Hepatocyte (in vitro differentiated cells): ENCODE results near the gene HES1. TPM values are rescaled to one million over a fixed set of nuclear protein-coding genes. Genes with fewer than 3 reads are reported as not detected.

ENCODE experiments used
- DNase-seq: peaks from one replicate; pipeline ENCODE4 v3.0.0-alpha.2; 2016; ENCODE audit warnings: low spot score
- H2AFZ ChIP-seq: fragments of 200-600 bp; sonication (generic); 2 replicates; pipeline ENCODE4 v1.6.0; 2016; ENCODE audit warnings: antibody characterized with exemption, mild to moderate bottlenecking
- H3K27ac ChIP-seq: fragments of 200-600 bp; sonication (generic); 2 replicates; pipeline ENCODE4 v1.5.1; 2016; ENCODE audit warnings: mild to moderate bottlenecking
- H3K27me3 ChIP-seq: fragments of 200-600 bp; sonication (generic); 2 replicates; pipeline ENCODE4 v1.6.1; 2016
- H3K36me3 ChIP-seq: fragments of 200-600 bp; sonication (generic); replicated peaks from 2 replicates; pipeline ENCODE4 v1.5.1; 2016; ENCODE audit warnings: low read depth; ENCODE audit not compliant: insufficient read depth
- H3K4me1 ChIP-seq: fragments of 200-600 bp; sonication (generic); 2 replicates; pipeline ENCODE4 v1.5.1; 2016; ENCODE audit warnings: mild to moderate bottlenecking, moderate library complexity; ENCODE audit not compliant: insufficient read depth
- H3K4me2 ChIP-seq: fragments of 200-600 bp; sonication (generic); 2 replicates; pipeline ENCODE4 v1.6.0; 2016
- H3K4me3 ChIP-seq: fragments of 200-600 bp; sonication (generic); 2 replicates; pipeline ENCODE4 v1.5.1; 2016; ENCODE audit warnings: mild to moderate bottlenecking
- H3K79me2 ChIP-seq: fragments of 200-600 bp; sonication (generic); 2 replicates; pipeline ENCODE4 v1.6.0; 2017; ENCODE audit warnings: mild to moderate bottlenecking
- H3K9me2 ChIP-seq: fragments of 200-600 bp; sonication (generic); replicated peaks from 2 replicates; pipeline ENCODE4 v1.6.0; 2017; ENCODE audit warnings: mild to moderate bottlenecking; ENCODE audit not compliant: insufficient read depth
- H3K9me3 ChIP-seq: fragments of 200-600 bp; sonication (generic); 2 replicates; pipeline ENCODE4 v1.5.1; 2016; ENCODE audit warnings: low read depth, mild to moderate bottlenecking
- H4K20me1 ChIP-seq: fragments of 200-600 bp; sonication (generic); 2 replicates; pipeline ENCODE4 v1.6.0; 2016; ENCODE audit warnings: mild to moderate bottlenecking; ENCODE audit not compliant: insufficient read depth, poor library complexity, severe bottlenecking
- CTCF ChIP-seq: fragments of 200-600 bp; sonication (generic); IDR thresholded peaks from 2 replicates; pipeline ENCODE4 v1.5.1; 2016; ENCODE audit warnings: antibody characterized with exemption, mild to moderate bottlenecking; ENCODE audit not compliant: poor library complexity
- EZH2 ChIP-seq: fragments of 200-600 bp; sonication (generic); IDR thresholded peaks from 2 replicates; pipeline ENCODE4 v1.6.1; 2016; ENCODE audit warnings: antibody characterized with exemption, mild to moderate bottlenecking, borderline replicate concordance
- EZH2phosphoT487 ChIP-seq: fragments of 200-600 bp; sonication (generic); IDR thresholded peaks from one replicate; pipeline ENCODE4 v1.6.1; 2018; ENCODE audit warnings: antibody characterized with exemption, mild to moderate bottlenecking, low read depth, moderate library complexity; ENCODE audit not compliant: unreplicated experiment, severe bottlenecking
- WGBS: methylation state at CpG from one replicate; pipeline ENCODE4 v1.1.6; 2016; ENCODE audit warnings: low lambda C conversion rate; ENCODE audit errors: missing lambda C conversion rate; 5-methylcytosine and 5-hydroxymethylcytosine counted together
- polyA plus RNA-seq: library from polyadenylated mRNA; unstranded; fragments of >200 nt; fragmentation: Nextera tagmentation; extraction: Ambion mirVana; gene quantifications from 2 replicates; pipeline ENCODE4 v1.2.1, GENCODE V29; 2016
- total RNA-seq: library from RNA; depleted of rRNA; stranded (reverse); fragments of >200 nt; gene quantifications from 2 replicates; pipeline ENCODE4 v1.2.3, GENCODE V29; 2014

Gene HES1
- total and polyA plus RNA-seq, 2 experiments from 2014 or later: 131 to 136 TPM

GRCh38 chr3:194118920-194119319 is 17.0 kb upstream of the HES1 start:
- Histone ChIP-seq H3K4me1 (peaks cover 15% of the 10 kb centered on the region), H3K4me3 (no peak overlapping the region), H4K20me1 (no peaks in the 10 kb centered on the region), H2AFZ (no peak overlapping the region), H3K36me3 (no peaks in the 10 kb centered on the region), H3K4me2 (no peak overlapping the region), H3K9me2 (no peaks in the 10 kb centered on the region), H3K79me2 (no peaks in the 10 kb centered on the region), H3K27ac (no peak overlapping the region), H3K27me3 (no peaks in the 10 kb centered on the region), H3K9me3 (no peaks in the 10 kb centered on the region)
- TF ChIP-seq CTCF: no peak
- TF ChIP-seq EZH2phosphoT487: no peak
- TF ChIP-seq EZH2: no peak
- WGBS: 94% methylated on average over 7 of the region's 7 CpGs
- DNase-seq: no peak

- Histone ChIP-seq H3K9me2 (no peaks in the 10 kb centered on the region), H3K36me3 (no peaks in the 10 kb centered on the region), H3K4me3 (no peak overlapping the region), H3K4me2 (no peak overlapping the region), H3K79me2 (no peaks in the 10 kb centered on the region), H3K9me3 (no peaks in the 10 kb centered on the region), H4K20me1 (no peaks in the 10 kb centered on the region), H3K4me1 (peaks cover 15% of the 10 kb centered on the region), H3K27ac (no peak overlapping the region), H3K27me3 (no peaks in the 10 kb centered on the region), H2AFZ (no peak overlapping the region)
- 67% methylated on average over 6 of the region's 6 CpGs for WGBS
- TF ChIP-seq CTCF (no peak), EZH2phosphoT487 (no peak), EZH2 (no peak)
- no peak for DNase-seq
These were observed 15.9 kb upstream of the HES1 start for GRCh38 chr3:194119831-194120590.

- Histone ChIP-seq H3K27ac (peak overlapping the region; percentile 81), H3K4me1 (peaks cover 15% of the 10 kb centered on the region), H4K20me1 (no peaks in the 10 kb centered on the region), H3K4me2 (no peak overlapping the region), H3K4me3 (no peak overlapping the region), H3K9me3 (no peaks in the 10 kb centered on the region), H2AFZ (no peak overlapping the region), H3K36me3 (no peaks in the 10 kb centered on the region), H3K27me3 (no peaks in the 10 kb centered on the region), H3K9me2 (no peaks in the 10 kb centered on the region), H3K79me2 (no peaks in the 10 kb centered on the region)
- DNase-seq: no peak
- WGBS: 92% methylated on average over 13 of the region's 13 CpGs
- TF ChIP-seq EZH2 (no peak), CTCF (no peak), EZH2phosphoT487 (no peak)
These were observed 14.9 kb upstream of the HES1 start for GRCh38 chr3:194120789-194121770.
